RWPE1 (cell line): ENCODE results near the gene PTPRD.

ENCODE experiments used
- CTCF ChIA-PET: fragments of 350-600 bp; sonication (Branson Sonifier 250); formaldehyde crosslinking; extraction: SDS; loops from one replicate; lab custom pipeline; 2021; lab: Yijun Ruan, JAX
- POLR2A ChIA-PET: fragments of 400-600 bp; formaldehyde crosslinking; extraction: SDS; loops from one replicate; lab custom pipeline; 2020; ENCODE audit warnings: antibody characterized with exemption; ENCODE audit not compliant: low non-redundant PET; lab: Yijun Ruan, JAX
- DNase-seq: peaks from one replicate; pipeline ENCODE4 v3.0.0; 2012; ENCODE audit warnings: low spot score
- H3K27ac ChIP-seq: fragments of 450-650 bp; 2 replicates; pipeline ENCODE4 v1.5.1; 2017
- TF ChIP-seq, protein P1 (sequence below): fragments of 450-650 bp; conservative IDR thresholded peaks from 2 replicates; pipeline ENCODE4 v1.5.1; 2017; ENCODE audit warnings: low read depth, mild to moderate bottlenecking

Gene PTPRD

GRCh38 chr9:8315211-8315610 lies 2297.6 kb downstream of the PTPRD start:
- no peak for DNase-seq
- TF ChIP-seq, protein P1, sequence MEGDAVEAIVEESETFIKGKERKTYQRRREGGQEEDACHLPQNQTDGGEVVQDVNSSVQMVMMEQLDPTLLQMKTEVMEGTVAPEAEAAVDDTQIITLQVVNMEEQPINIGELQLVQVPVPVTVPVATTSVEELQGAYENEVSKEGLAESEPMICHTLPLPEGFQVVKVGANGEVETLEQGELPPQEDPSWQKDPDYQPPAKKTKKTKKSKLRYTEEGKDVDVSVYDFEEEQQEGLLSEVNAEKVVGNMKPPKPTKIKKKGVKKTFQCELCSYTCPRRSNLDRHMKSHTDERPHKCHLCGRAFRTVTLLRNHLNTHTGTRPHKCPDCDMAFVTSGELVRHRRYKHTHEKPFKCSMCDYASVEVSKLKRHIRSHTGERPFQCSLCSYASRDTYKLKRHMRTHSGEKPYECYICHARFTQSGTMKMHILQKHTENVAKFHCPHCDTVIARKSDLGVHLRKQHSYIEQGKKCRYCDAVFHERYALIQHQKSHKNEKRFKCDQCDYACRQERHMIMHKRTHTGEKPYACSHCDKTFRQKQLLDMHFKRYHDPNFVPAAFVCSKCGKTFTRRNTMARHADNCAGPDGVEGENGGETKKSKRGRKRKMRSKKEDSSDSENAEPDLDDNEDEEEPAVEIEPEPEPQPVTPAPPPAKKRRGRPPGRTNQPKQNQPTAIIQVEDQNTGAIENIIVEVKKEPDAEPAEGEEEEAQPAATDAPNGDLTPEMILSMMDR: no peak
- ChIA-PET POLR2A (no interaction called here), CTCF (no interaction called here)
- no peak overlapping the region for H3K27ac ChIP-seq

DNA sequence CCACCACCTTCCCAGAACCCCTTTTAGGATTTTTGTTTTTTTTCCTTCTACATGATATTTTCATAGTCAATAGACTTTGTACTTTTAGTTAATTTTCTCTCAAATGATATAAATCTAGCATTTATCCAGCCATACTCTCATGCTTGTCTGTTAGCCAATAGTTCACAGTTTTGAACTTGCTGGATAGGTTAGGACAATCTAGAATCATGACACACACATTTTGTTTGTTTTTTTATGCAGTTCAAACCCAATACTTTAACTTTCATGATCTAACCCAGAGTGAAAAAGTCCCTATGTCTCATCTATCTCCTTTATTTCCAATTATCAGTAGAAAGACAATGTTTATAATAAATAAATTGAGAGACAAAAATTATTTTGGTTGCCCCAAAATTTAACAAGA lies 2303.5 kb downstream of the PTPRD start:
- no peak for DNase-seq
- CTCF ChIA-PET: no interaction called here
- TF ChIP-seq, protein P1: no peak
- H3K27ac ChIP-seq: no peak overlapping the region
- POLR2A ChIA-PET: no interaction called here

GRCh38 chr9:8304720-8305119 lies 2308.1 kb downstream of the PTPRD start:
- H3K27ac ChIP-seq: no peak overlapping the region
- POLR2A ChIA-PET: no interaction called here
- CTCF ChIA-PET: no interaction called here
- no peak for DNase-seq
- TF ChIP-seq, protein P1: no peak

- TF ChIP-seq, protein P1: no peak
- DNase-seq: no peak
- POLR2A ChIA-PET: no interaction called here
- no peak overlapping the region for H3K27ac ChIP-seq
- CTCF ChIA-PET: no interaction called here
Observed at GRCh38 chr9:8301296-8301695, 2311.5 kb downstream of the PTPRD start.

DNA sequence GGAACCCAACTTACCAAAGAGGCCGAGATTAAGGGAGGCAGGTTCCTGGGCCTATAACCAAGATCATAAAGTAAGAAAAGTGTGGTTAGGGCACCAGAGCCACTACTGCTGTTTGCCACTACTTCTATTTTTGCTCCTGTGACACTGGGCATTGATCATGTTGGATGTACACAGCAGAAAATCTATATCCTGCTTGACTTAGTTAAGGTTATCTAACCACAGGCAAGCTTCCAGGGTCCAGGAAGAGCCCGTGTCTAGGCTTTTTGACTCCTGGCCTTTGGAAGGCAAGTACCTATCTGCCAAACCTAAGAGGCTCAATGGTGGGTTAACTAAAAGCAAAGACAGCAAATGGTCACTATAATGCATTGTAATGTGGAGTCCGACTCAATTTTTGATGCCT lies 2315.8 kb downstream of the PTPRD start:
- no peak for DNase-seq
- ChIA-PET CTCF (no interaction called here), POLR2A (no interaction called here)
- TF ChIP-seq, protein P1: no peak
- no peak overlapping the region for H3K27ac ChIP-seq

GRCh38 chr9:8292657-8293056 lies 2320.1 kb downstream of the PTPRD start:
- ChIA-PET POLR2A (no interaction called here), CTCF (no interaction called here)
- H3K27ac ChIP-seq: no peak overlapping the region
- TF ChIP-seq, protein P1: no peak
- no peak for DNase-seq

- POLR2A ChIA-PET: no interaction called here
- H3K27ac ChIP-seq: no peak overlapping the region
- no peak for DNase-seq
- CTCF ChIA-PET: interaction anchor here (0.6 kb wide), 1 partner anchor 1618 kb away, joined by 5 read pairs; no protein-coding TSS in a partner anchor
- TF ChIP-seq, protein P1: no peak
Observed at GRCh38 chr9:8289681-8290080, 2323.1 kb downstream of the PTPRD start.
